ENCODE measurements around the gene KDELR1. TPM values are rescaled to one million over a fixed set of nuclear protein-coding genes. Genes with fewer than 3 reads are reported as not detected.

The KDELR1 gene
- total and polyA plus RNA-seq, 9 of the 15 experiments (the other 6 are each of a cell fraction or from before 2014, with no cell fraction given) = 6.1 to 165 (median 58.5) TPM

GRCh38 chr19:48381178-48381950 is 10.0 kb downstream of the KDELR1 start:
- ATAC-seq (no peak), FAIRE-seq (no peak), DNase-seq (ENCODE audit: extremely low read depth in 1 of 4, low spot score in 3 of 4) (no peak)
- no peak overlapping the region for H3K4me3 ChIP-seq
- peaks cover 2% of the 10 kb centered on the region for H3K9me1 ChIP-seq (ENCODE audit: control insufficient read depth, insufficient read depth, low read length)
- H3K79me2 ChIP-seq (ENCODE audit: control insufficient read depth, insufficient read depth, low read length) = no peaks in the 10 kb centered on the region
- no peak overlapping the region for H3K9ac ChIP-seq (ENCODE audit: insufficient read depth in 1 of 2, low read depth in 2 of 2, low read length in 2 of 2)
- peaks cover 48% of the 10 kb centered on the region for H3K36me3 ChIP-seq (ENCODE audit: control insufficient read depth, insufficient read depth, low read length)
- H3K27ac ChIP-seq (ENCODE audit: extremely low read depth, low read depth, low read length) = no peak overlapping the region
- no peaks in the 10 kb centered on the region; a peak in 2 of 5 replicates for H3K4me1 ChIP-seq (replicated peaks in 1 of 2; ENCODE audit: control insufficient read depth in 2 of 2, insufficient read depth in 2 of 2, low read length in 2 of 2)
- ChIA-PET CTCF (ENCODE audit: low intra/inter-chr PET ratio) (no interaction called here), POLR2A (interaction anchor here (0.5 to 1.9 kb wide), 5 partner anchors 10 to 89 kb away, joined by 3 to 12 read pairs (median 3); partner anchors contain the start of genes KDELR1, SYNGR4 and TMEM143)
- H3K9me3 ChIP-seq (replicated peaks; ENCODE audit: control insufficient read depth, insufficient read depth, low read depth, low read length) = no peaks in the 10 kb centered on the region
- H3K27me3 ChIP-seq (ENCODE audit: control insufficient read depth in 2 of 2, insufficient read depth in 2 of 2, low read length in 2 of 2) = no peaks in the 10 kb centered on the region
- H2AFZ ChIP-seq (ENCODE audit: low read depth, low read length) = no peak overlapping the region
- H4K20me1 ChIP-seq (replicated peaks; ENCODE audit: control insufficient read depth, insufficient read depth, low read length) = no peaks in the 10 kb centered on the region
- WGBS (ENCODE audit: insufficient coverage, low coverage, missing lambda C conversion rate) = 89% methylated on average over 11 of the region's 11 CpGs
- BruUV-seq (replicated peaks) = no TSS peak
- no peak overlapping the region for H3K4me2 ChIP-seq (ENCODE audit: insufficient read depth, low read length)
- intact Hi-C loops (cut with micrococcal nuclease) (no loop called here), in situ Hi-C loops (cut with MboI) (no loop called here)
- TF ChIP-seq PRDM10 (IDR thresholded peaks at IDR 0.05; ENCODE audit: partially characterized antibody) (no peak), CREBBP (IDR thresholded peaks at IDR 0.05; ENCODE audit: low read depth, low read length) (no peak), NCOA2 (IDR thresholded peaks at IDR 0.05; ENCODE audit: partially characterized antibody in 2 of 2) (no peak), ZNF407 (IDR thresholded peaks at IDR 0.05; ENCODE audit: low read depth) (no peak), POLR2AphosphoS5 (IDR thresholded peaks at IDR 0.05; ENCODE audit: control insufficient read depth, insufficient read depth, low read depth, low read length) (no peak), KLF1 (tag; IDR thresholded peaks at IDR 0.05) (no peak), SMAD1 (IDR thresholded peaks at IDR 0.05; ENCODE audit: low read depth, low read length, partially characterized antibody) (no peak), CREB1 (IDR thresholded peaks at IDR 0.05) (no peak), CREB1 (CRISPR knock-in tag; IDR thresholded peaks at IDR 0.05) (no peak), POLR2A (conservative IDR thresholded peaks at IDR 0.05) (0 out of 2 replicates have a peak, but pooled peaks have one; percentile 34)

All from K562 (cell line).